GM06990 (cell line): ENCODE measurements around the gene NUP88.
"Not testable (repeated sequence)": the region's sequence is repeated elsewhere in the genome, so short reads cannot be mapped to it uniquely, and the experiment has no call there.

ENCODE experiments used
- DNase-seq: peaks from one replicate; pipeline ENCODE4 v3.0.0-alpha.2; 2011; ENCODE audit not compliant: insufficient read length; ENCODE audit errors: extremely low read depth
- H3K27me3 ChIP-seq: replicated peaks from 2 replicates; pipeline ENCODE4 v1.6.0; 2011; ENCODE audit warnings: low read length; ENCODE audit not compliant: control insufficient read depth, insufficient read depth
- H3K36me3 ChIP-seq: 2 replicates; pipeline ENCODE4 v1.5.1; 2011; ENCODE audit warnings: low read length; ENCODE audit not compliant: control insufficient read depth, insufficient read depth
- H3K4me3 ChIP-seq: replicated peaks from 2 replicates; pipeline ENCODE4 v1.5.1; 2011; ENCODE audit warnings: low read depth, mild to moderate bottlenecking, control low read depth, low read length
- CTCF ChIP-seq: IDR thresholded peaks from 2 replicates; pipeline ENCODE4 v1.5.1; 2011; ENCODE audit warnings: low read length, control low read depth, mild to moderate bottlenecking, inconsistent platforms; ENCODE audit not compliant: insufficient read depth, poor library complexity, severe bottlenecking

Gene NUP88

DNA sequence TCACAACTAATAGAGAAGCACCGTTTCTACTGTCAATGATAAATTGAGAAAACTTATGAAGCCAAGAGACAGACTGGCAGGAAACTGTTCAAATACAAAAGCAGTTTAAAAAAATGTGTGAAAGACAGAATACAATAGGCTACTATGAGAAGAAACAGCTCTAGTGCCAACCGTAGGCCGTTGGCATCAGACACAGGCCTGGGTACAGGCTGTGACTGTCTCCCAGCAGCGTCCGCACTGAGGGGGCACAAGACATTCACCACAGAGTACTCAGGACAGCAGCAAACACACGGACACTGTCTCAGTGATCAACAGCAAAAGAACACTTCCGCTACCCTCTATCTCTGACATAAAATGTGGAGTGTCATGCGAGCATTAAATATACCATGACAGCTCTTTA is 27.3 kb upstream of the NUP88 start:
- no peak overlapping the region for H3K4me3 ChIP-seq
- TF ChIP-seq CTCF = no peak
- H3K36me3 ChIP-seq = peaks cover 13% of the 10 kb centered on the region
- no peak for DNase-seq
- H3K27me3 ChIP-seq = no peaks in the 10 kb centered on the region

DNA sequence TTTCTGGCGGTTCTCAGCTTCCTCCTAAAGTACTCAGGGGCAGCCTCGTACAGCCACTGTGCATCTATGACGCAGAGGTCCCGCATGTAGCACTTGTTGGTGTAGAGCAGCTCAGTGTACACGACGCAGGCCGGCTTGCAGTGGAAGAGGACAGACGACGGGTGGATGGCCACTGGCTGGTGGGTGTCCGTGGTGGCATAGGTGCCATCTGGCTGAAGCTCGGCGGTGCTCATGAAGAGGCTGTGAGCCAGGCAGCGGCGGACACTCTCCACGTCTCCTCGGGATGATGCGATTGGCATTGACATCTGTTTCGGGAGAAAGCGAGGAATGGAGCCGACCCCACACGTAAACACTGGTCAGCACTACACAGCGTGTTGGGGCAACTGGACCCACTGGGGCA is 24.7 kb upstream of the NUP88 start:
- H3K27me3 ChIP-seq = no peaks in the 10 kb centered on the region
- DNase-seq = no peak
- no peak for TF ChIP-seq CTCF
- no peak overlapping the region for H3K4me3 ChIP-seq
- peaks cover 13% of the 10 kb centered on the region for H3K36me3 ChIP-seq

DNA sequence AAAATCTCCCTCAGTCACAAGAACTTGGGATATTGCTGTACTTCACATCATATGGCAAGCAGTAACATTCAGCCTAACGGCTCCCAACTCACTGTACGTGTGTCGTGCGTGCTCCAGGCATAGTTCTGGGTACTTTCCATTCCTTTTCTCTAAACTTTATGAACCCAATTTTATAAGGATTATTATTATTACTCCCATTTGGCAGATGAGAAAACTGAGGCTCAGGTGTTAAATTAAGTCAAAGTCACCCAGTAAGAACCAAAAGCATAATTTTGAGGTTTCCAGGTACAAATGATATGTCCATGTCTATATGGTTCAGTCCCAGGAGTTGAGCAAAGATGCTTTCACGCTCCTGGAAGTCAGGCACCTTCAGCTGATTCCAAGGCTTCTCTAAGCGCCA is 24.3 kb upstream of the NUP88 start:
- Histone ChIP-seq H3K36me3 (peaks cover 13% of the 10 kb centered on the region), H3K4me3 (no peak overlapping the region)
- no peak for TF ChIP-seq CTCF

DNA sequence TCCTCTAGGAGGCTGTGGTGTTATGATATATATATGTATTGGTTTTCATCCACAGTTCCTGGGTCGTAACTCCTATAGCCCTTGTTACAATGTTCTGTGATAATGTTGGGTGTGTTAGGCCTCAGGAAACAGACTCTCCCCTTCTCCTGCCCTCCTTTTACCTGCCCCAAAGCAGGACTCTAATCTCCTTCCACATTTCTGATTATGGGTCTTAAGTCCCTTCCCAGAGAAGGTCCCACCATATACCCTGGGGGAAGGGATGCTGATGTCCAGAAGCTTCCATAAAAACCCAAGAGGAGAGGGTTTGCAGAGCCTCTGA is 19.9 kb upstream of the NUP88 start:
- H3K4me3 ChIP-seq = peak overlapping the region; percentile 35
- DNase-seq = no peak
- no peaks in the 10 kb centered on the region for H3K27me3 ChIP-seq
- TF ChIP-seq CTCF = no peak
- H3K36me3 ChIP-seq = peaks cover 11% of the 10 kb centered on the region

More for the DNA sequence above, 24.3 kb upstream of the NUP88 start:
- H3K27me3 ChIP-seq = no peaks in the 10 kb centered on the region
- DNase-seq = no peak

- Histone ChIP-seq H3K36me3 (peaks cover 13% of the 10 kb centered on the region), H3K27me3 (no peaks in the 10 kb centered on the region), H3K4me3 (peak within 1 kb of the TSS; percentile 85)
- TF ChIP-seq CTCF = peak; percentile 94
- DNase-seq = peak; percentile 97
These were observed 19.4 kb upstream of the NUP88 start, which contains the start of gene C1QBP for GRCh38 chr17:5438716-5439445. Gene C1QBP (minus strand): TSS chr17:5439155. CDS start chr17:5439073, 82 bp downstream.

GRCh38 chr17:5437721-5438317 is 18.4 kb upstream of the NUP88 start:
- Histone ChIP-seq H3K27me3 (no peaks in the 10 kb centered on the region), H3K36me3 (peaks cover 19% of the 10 kb centered on the region), H3K4me3 (peak overlapping the region; percentile 85)
- TF ChIP-seq CTCF = no peak
- DNase-seq = no peak

- not testable (repeated sequence) for DNase-seq, H3K27me3 ChIP-seq, H3K4me3 ChIP-seq
- peaks cover 25% of the 10 kb centered on the region for H3K36me3 ChIP-seq
These were observed 16.4 kb upstream of the NUP88 start for GRCh38 chr17:5435781-5436315.
